WTC11 (cell line): ENCODE measurements around the gene TJAP1. TPM values are rescaled to one million over a fixed set of nuclear protein-coding genes. Genes with fewer than 3 reads are reported as not detected.
"Not testable (repeated sequence)": the region's sequence is repeated elsewhere in the genome, so short reads cannot be mapped to it uniquely, and the experiment has no call there.

Experiments
- ATAC-seq: fragments of 200-7000 bp; cut with Tn5 transposase; 2 replicates; pipeline ENCODE4 v1.10.0; 2021; ENCODE audit warnings: mild to moderate bottlenecking, moderate library complexity
- CTCF ChIA-PET: fragments of 300-600 bp; sonication (Branson Sonifier 250); formaldehyde crosslinking; loops from one replicate; lab custom pipeline; 2021; ENCODE audit warnings: antibody characterized with exemption; lab: Charles Lee
- POLR2A ChIA-PET: fragments of 350-600 bp; sonication (Branson Sonifier 250); formaldehyde crosslinking; loops from one replicate; lab custom pipeline; 2021; ENCODE audit warnings: antibody characterized with exemption; lab: Charles Lee
- DNase-seq: peaks from one replicate; pipeline ENCODE4 v3.0.0; 2021; ENCODE audit warnings: low spot score
- H3K27ac Mint-ChIP-seq: 2 replicates; pipeline ENCODE4 v1.8.0; 2021; ENCODE audit warnings: mixed read lengths
- H3K27me3 Mint-ChIP-seq: 2 replicates; pipeline ENCODE4 v1.8.0; 2021; ENCODE audit warnings: low read depth, mild to moderate bottlenecking, moderate library complexity, mixed read lengths
- H3K36me3 Mint-ChIP-seq: 2 replicates; pipeline ENCODE4 v1.8.0; 2021; ENCODE audit warnings: mixed read lengths
- H3K4me1 Mint-ChIP-seq: 2 replicates; pipeline ENCODE4 v1.8.0; 2022; ENCODE audit warnings: mixed read lengths
- H3K4me3 Mint-ChIP-seq: 2 replicates; pipeline ENCODE4 v1.8.0; 2021; ENCODE audit warnings: mild to moderate bottlenecking, moderate library complexity, mixed read lengths
- H3K9me3 Mint-ChIP-seq: 2 replicates; pipeline ENCODE4 v1.8.0; 2021; ENCODE audit warnings: mixed read lengths
- AR ChIP-seq: fragments of 250-450 bp; sonication (Bioruptor Pico); IDR thresholded peaks from 2 replicates; pipeline ENCODE4 v1.9.0; 2021; ENCODE audit warnings: mild to moderate bottlenecking
- ERG ChIP-seq: fragments of 250-450 bp; sonication (Bioruptor Pico); IDR thresholded peaks from 2 replicates; pipeline ENCODE4 v1.8.0; 2021; ENCODE audit warnings: mild to moderate bottlenecking
- GABPB1 ChIP-seq: sonication (generic); formaldehyde crosslinking; IDR thresholded peaks from 2 replicates; pipeline ENCODE4 v1.8.1; 2023; ENCODE audit warnings: mild to moderate bottlenecking, missing genetic modification reagents
- GTF2I ChIP-seq: fragments of 250-450 bp; sonication (Bioruptor Pico); conservative IDR thresholded peaks from 2 replicates; pipeline ENCODE4 v1.4.0; 2021; ENCODE audit warnings: mild to moderate bottlenecking
- JAZF1 ChIP-seq: fragments of 250-450 bp; sonication (Bioruptor Pico); IDR thresholded peaks from 2 replicates; pipeline ENCODE4 v1.9.0; 2021; ENCODE audit warnings: moderate library complexity, mild to moderate bottlenecking, inconsistent platforms
- MYBL2 ChIP-seq: sonication (generic); formaldehyde crosslinking; IDR thresholded peaks from 2 replicates; pipeline ENCODE4 v1.8.1; 2023; ENCODE audit warnings: mild to moderate bottlenecking, moderate library complexity, missing genetic modification reagents
- NFYB ChIP-seq: sonication (generic); formaldehyde crosslinking; conservative IDR thresholded peaks from 2 replicates; pipeline ENCODE4 v1.8.0; 2022; ENCODE audit warnings: low read depth, missing genetic modification reagents
- NR2C2 ChIP-seq: sonication (generic); formaldehyde crosslinking; IDR thresholded peaks from 2 replicates; pipeline ENCODE4 v1.8.0; 2022; ENCODE audit warnings: mild to moderate bottlenecking, missing genetic modification reagents
- OVOL2 ChIP-seq: fragments of 250-450 bp; sonication (Bioruptor Pico); IDR thresholded peaks from 2 replicates; pipeline ENCODE4 v1.9.0; 2021; ENCODE audit warnings: mild to moderate bottlenecking, borderline replicate concordance
- SMAD3 ChIP-seq: sonication (generic); formaldehyde crosslinking; IDR thresholded peaks from 2 replicates; pipeline ENCODE4 v1.8.0; 2022; ENCODE audit warnings: missing genetic modification reagents, mild to moderate bottlenecking, borderline replicate concordance
- STAT6 ChIP-seq: sonication (generic); formaldehyde crosslinking; conservative IDR thresholded peaks from 2 replicates; pipeline ENCODE4 v1.8.1; 2023; ENCODE audit warnings: mild to moderate bottlenecking, low read depth, missing genetic modification reagents, moderate library complexity
- ZNF263 ChIP-seq: sonication (generic); formaldehyde crosslinking; IDR thresholded peaks from 2 replicates; pipeline ENCODE4 v1.8.1; 2022; ENCODE audit warnings: low read depth, mild to moderate bottlenecking, moderate library complexity, missing genetic modification reagents
- ZNF317 ChIP-seq: sonication (generic); formaldehyde crosslinking; IDR thresholded peaks from 2 replicates; pipeline ENCODE4 v1.8.1; 2023; ENCODE audit warnings: low read depth, mild to moderate bottlenecking, moderate library complexity, missing genetic modification reagents, borderline replicate concordance
- total RNA-seq: library from RNA; stranded (reverse); gene quantifications from 3 replicates; pipeline ENCODE4 v1.2.3, GENCODE V29; 2021
- TF ChIP-seq, protein P1 (sequence below): sonication (generic); formaldehyde crosslinking; IDR thresholded peaks from 2 replicates; pipeline ENCODE4 v1.8.0; 2022; ENCODE audit warnings: mild to moderate bottlenecking, missing genetic modification reagents
- TF ChIP-seq, protein P2 (sequence below): fragments of 250-450 bp; sonication (Bioruptor Pico); IDR thresholded peaks from 2 replicates; pipeline ENCODE4 v1.9.0; 2021; ENCODE audit warnings: mild to moderate bottlenecking, borderline replicate concordance
- TF ChIP-seq, protein P3 (sequence below): sonication (generic); formaldehyde crosslinking; IDR thresholded peaks from 2 replicates; pipeline ENCODE4 v1.8.0; 2023; ENCODE audit warnings: missing genetic modification reagents
- TF ChIP-seq, protein P4 (sequence below): sonication (generic); formaldehyde crosslinking; IDR thresholded peaks from 2 replicates; pipeline ENCODE4 v1.8.0; 2022; ENCODE audit warnings: mild to moderate bottlenecking, missing genetic modification reagents

Gene TJAP1
- total RNA-seq, 1 experiment from 2014 or later: 40.4 TPM

DNA sequence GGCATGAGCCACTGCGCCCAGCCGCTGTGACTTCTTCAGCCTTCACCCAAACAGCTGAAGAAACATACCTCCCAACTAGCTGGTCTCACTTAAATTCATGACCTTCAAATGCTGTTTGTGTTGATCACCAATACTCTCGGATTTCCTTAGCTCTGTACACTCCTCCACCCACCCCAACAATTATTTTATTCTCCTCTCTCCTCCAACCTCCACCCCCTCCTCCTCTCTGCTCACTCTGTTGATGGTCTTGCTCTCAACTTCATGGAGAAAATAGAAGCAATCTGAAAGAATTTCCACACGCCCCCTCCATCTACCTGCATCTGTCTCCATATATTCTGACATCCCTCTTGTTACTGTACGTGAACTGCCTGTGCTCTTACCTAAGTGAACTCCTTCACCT is 15.4 kb upstream of the TJAP1 start (continued):
- TF ChIP-seq STAT6 (CRISPR knock-in tag): no peak
- TF ChIP-seq ZNF317 (CRISPR knock-in tag): no peak
- TF ChIP-seq, protein P1, sequence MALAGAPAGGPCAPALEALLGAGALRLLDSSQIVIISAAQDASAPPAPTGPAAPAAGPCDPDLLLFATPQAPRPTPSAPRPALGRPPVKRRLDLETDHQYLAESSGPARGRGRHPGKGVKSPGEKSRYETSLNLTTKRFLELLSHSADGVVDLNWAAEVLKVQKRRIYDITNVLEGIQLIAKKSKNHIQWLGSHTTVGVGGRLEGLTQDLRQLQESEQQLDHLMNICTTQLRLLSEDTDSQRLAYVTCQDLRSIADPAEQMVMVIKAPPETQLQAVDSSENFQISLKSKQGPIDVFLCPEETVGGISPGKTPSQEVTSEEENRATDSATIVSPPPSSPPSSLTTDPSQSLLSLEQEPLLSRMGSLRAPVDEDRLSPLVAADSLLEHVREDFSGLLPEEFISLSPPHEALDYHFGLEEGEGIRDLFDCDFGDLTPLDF (CRISPR knock-in tag): no peak
- no peak for TF ChIP-seq ZNF263 (CRISPR knock-in tag)
- TF ChIP-seq, protein P2, sequence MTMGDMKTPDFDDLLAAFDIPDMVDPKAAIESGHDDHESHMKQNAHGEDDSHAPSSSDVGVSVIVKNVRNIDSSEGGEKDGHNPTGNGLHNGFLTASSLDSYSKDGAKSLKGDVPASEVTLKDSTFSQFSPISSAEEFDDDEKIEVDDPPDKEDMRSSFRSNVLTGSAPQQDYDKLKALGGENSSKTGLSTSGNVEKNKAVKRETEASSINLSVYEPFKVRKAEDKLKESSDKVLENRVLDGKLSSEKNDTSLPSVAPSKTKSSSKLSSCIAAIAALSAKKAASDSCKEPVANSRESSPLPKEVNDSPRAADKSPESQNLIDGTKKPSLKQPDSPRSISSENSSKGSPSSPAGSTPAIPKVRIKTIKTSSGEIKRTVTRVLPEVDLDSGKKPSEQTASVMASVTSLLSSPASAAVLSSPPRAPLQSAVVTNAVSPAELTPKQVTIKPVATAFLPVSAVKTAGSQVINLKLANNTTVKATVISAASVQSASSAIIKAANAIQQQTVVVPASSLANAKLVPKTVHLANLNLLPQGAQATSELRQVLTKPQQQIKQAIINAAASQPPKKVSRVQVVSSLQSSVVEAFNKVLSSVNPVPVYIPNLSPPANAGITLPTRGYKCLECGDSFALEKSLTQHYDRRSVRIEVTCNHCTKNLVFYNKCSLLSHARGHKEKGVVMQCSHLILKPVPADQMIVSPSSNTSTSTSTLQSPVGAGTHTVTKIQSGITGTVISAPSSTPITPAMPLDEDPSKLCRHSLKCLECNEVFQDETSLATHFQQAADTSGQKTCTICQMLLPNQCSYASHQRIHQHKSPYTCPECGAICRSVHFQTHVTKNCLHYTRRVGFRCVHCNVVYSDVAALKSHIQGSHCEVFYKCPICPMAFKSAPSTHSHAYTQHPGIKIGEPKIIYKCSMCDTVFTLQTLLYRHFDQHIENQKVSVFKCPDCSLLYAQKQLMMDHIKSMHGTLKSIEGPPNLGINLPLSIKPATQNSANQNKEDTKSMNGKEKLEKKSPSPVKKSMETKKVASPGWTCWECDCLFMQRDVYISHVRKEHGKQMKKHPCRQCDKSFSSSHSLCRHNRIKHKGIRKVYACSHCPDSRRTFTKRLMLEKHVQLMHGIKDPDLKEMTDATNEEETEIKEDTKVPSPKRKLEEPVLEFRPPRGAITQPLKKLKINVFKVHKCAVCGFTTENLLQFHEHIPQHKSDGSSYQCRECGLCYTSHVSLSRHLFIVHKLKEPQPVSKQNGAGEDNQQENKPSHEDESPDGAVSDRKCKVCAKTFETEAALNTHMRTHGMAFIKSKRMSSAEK (CRISPR knock-in tag): no peak

DNA sequence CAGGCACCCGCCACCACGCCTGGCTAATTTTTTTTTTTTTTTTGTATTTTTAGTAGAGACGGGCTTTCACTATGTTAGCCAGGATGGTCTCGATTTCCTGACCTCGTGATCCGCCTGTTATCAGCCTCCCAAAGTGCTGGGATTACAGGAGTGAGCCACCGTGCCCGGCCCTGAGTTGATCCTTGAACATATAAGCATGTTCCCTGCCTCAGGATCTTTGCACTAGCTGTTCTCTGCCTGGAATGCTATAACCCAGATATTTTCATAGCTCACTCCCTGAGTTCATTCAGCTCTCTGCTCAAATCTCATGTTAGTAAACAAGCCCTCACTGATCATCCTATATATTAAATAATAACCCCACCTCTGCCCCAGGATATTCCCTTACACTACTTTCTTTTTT is 13.0 kb upstream of the TJAP1 start:
- POLR2A ChIA-PET: interaction anchor here (0.6 kb wide), 1 partner anchor 184 kb away, joined by 4 read pairs; no protein-coding TSS in a partner anchor
- Mint-ChIP-seq H3K27me3 (peaks cover 23% of the 10 kb centered on the region), H3K4me3 (no peak overlapping the region), H3K27ac (no peak overlapping the region), H3K36me3 (no peaks in the 10 kb centered on the region), H3K9me3 (no peaks in the 10 kb centered on the region), H3K4me1 (peaks cover 8% of the 10 kb centered on the region)
- CTCF ChIA-PET: interaction anchor here (0.7 to 1.0 kb wide), 3 partner anchors 29 to 157 kb away, joined by 3 read pairs; no protein-coding TSS in a partner anchor
- ATAC-seq: no peak
- TF ChIP-seq NR2C2 (CRISPR knock-in tag) (no peak), NFYB (no peak)
- no peak for DNase-seq

DNA sequence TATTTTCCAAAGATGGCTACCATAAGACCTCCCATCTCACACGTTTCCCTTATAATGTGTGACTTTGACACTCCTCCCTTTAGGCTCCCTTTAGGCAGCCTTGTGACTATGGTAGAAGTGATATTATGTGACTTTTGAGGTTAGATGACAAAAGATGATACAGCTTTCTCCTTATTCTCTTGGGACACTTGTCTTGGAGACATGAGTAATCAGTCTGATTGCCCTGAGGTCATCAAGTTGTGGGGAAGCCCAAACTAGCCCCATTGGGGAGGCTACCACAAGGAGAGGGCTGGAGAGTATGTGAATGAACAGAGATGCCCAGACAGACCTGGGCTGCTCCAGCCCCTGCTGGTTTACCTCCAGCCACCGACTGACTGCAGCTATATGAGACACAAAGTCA is 11.4 kb upstream of the TJAP1 start:
- no peaks in the 10 kb centered on the region for H3K36me3 Mint-ChIP-seq
- ChIA-PET POLR2A (no interaction called here), CTCF (interaction anchor here (1.1 kb wide), 1 partner anchor 110 kb away, joined by 3 read pairs; no protein-coding TSS in a partner anchor)
- H3K27me3 Mint-ChIP-seq: peaks cover 16% of the 10 kb centered on the region
- no peak overlapping the region for H3K4me3 Mint-ChIP-seq
- no peak for ATAC-seq
- H3K27ac Mint-ChIP-seq: no peak overlapping the region
- no peaks in the 10 kb centered on the region for H3K9me3 Mint-ChIP-seq
- DNase-seq: no peak
- H3K4me1 Mint-ChIP-seq: peaks cover 14% of the 10 kb centered on the region
- TF ChIP-seq JAZF1 (CRISPR knock-in tag): no peak
- TF ChIP-seq GABPB1 (CRISPR knock-in tag): no peak
- TF ChIP-seq, protein P3, sequence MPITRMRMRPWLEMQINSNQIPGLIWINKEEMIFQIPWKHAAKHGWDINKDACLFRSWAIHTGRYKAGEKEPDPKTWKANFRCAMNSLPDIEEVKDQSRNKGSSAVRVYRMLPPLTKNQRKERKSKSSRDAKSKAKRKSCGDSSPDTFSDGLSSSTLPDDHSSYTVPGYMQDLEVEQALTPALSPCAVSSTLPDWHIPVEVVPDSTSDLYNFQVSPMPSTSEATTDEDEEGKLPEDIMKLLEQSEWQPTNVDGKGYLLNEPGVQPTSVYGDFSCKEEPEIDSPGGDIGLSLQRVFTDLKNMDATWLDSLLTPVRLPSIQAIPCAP (CRISPR knock-in tag): no peak
- TF ChIP-seq OVOL2 (CRISPR knock-in tag): no peak
- TF ChIP-seq, protein P4, sequence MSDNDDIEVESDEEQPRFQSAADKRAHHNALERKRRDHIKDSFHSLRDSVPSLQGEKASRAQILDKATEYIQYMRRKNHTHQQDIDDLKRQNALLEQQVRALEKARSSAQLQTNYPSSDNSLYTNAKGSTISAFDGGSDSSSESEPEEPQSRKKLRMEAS (CRISPR knock-in tag): no peak
- no peak for TF ChIP-seq GTF2I (CRISPR knock-in tag)
- no peak for TF ChIP-seq AR (CRISPR knock-in tag)
- TF ChIP-seq ERG (CRISPR knock-in tag): no peak
- TF ChIP-seq SMAD3 (CRISPR knock-in tag): no peak
- no peak for TF ChIP-seq MYBL2 (CRISPR knock-in tag)

DNA sequence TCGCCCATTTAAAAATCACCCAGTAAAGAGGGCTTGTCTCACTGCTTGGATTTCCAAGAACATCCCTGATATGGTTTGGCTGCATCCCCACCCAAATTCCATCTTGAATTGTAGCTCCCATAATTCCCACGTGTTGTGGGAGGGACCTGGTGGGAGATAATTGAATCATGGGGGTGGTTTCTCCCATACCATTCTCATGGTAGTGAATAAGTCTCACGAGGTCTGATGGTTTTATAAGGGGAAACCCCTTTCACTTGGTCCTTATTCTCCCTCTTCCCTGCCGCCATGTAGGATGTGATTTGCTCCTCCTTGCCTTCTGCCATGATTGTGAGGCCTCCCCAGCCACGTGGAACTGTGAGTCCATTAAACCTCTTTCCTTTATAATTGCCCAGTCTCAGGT is 10.1 kb upstream of the TJAP1 start:
- H3K27ac Mint-ChIP-seq: not testable (repeated sequence)

More for the DNA sequence above, 10.1 kb upstream of the TJAP1 start:
- ATAC-seq, H3K36me3 Mint-ChIP-seq, H3K9me3 Mint-ChIP-seq, H3K4me3 Mint-ChIP-seq, CTCF ChIA-PET, DNase-seq, POLR2A ChIA-PET: not testable (repeated sequence)
- Mint-ChIP-seq H3K27me3 (peaks cover 11% of the 10 kb centered on the region), H3K4me1 (peaks cover 14% of the 10 kb centered on the region)
